B cell (primary cell): Measurements from ENCODE around the gene RBP7.

Experiments used
- CTCF ChIP-seq: fragments of 200-600 bp; IDR thresholded peaks from one replicate; pipeline ENCODE4 v1.8.0; 2022; ENCODE audit warnings: antibody characterized with exemption, mild to moderate bottlenecking
- EZH2 ChIP-seq: IDR thresholded peaks from 2 replicates; pipeline ENCODE4 v1.6.1; 2012; ENCODE audit warnings: borderline replicate concordance, low read depth, mild to moderate bottlenecking, moderate library complexity, low read length; ENCODE audit not compliant: insufficient read depth, poor library complexity, severe bottlenecking

GRCh38 chr1:10014016-10014415 lies 17.0 kb downstream of the RBP7 start:
- TF ChIP-seq EZH2 (no peak), CTCF (no peak)
